HPDE6-E6E7 (cell line): ENCODE measurements around the gene CTNNA1.
"Not testable (repeated sequence)": the region's sequence is repeated elsewhere in the genome, so short reads cannot be mapped to it uniquely, and the experiment has no call there.

Source experiments
- DNase-seq: peaks from one replicate; pipeline ENCODE4 v3.0.0; 2011; ENCODE audit warnings: missing footprints; ENCODE audit errors: extremely low spot score

Gene CTNNA1

GRCh38 chr5:138760448-138761110, 7.4 kb downstream of the CTNNA1 start:
- no peak for DNase-seq

- not testable (repeated sequence) for DNase-seq
Observed at GRCh38 chr5:138761115-138761514, 7.9 kb downstream of the CTNNA1 start.

- DNase-seq, result not testable (repeated sequence)
Observed at GRCh38 chr5:138761670-138762069, 8.4 kb downstream of the CTNNA1 start.

- DNase-seq, result no peak
Observed at GRCh38 chr5:138762110-138762509, 8.9 kb downstream of the CTNNA1 start.

GRCh38 chr5:138763037-138763778, 10.0 kb downstream of the CTNNA1 start:
- no peak for DNase-seq

GRCh38 chr5:138770291-138770690, 17.1 kb downstream of the CTNNA1 start:
- DNase-seq, result no peak

GRCh38 chr5:138770977-138771376, 17.8 kb downstream of the CTNNA1 start:
- DNase-seq, result no peak

- no peak for DNase-seq
Observed at GRCh38 chr5:138772986-138773594, 19.9 kb downstream of the CTNNA1 start.

- DNase-seq, result not testable (repeated sequence)
Observed at GRCh38 chr5:138773624-138774023, 20.4 kb downstream of the CTNNA1 start.

GRCh38 chr5:138775034-138775433, 21.8 kb downstream of the CTNNA1 start:
- DNase-seq, result no peak

GRCh38 chr5:138778234-138778633, 25.0 kb downstream of the CTNNA1 start:
- no peak for DNase-seq

GRCh38 chr5:138783976-138784375, 30.8 kb downstream of the CTNNA1 start:
- DNase-seq, result no peak

- no peak for DNase-seq
Observed at GRCh38 chr5:138784590-138784989, 31.4 kb downstream of the CTNNA1 start.

- DNase-seq, result peak; percentile 29
Observed at GRCh38 chr5:138789771-138790242, 36.6 kb downstream of the CTNNA1 start.

GRCh38 chr5:138790684-138791083, 37.5 kb downstream of the CTNNA1 start:
- no peak for DNase-seq

GRCh38 chr5:138792195-138792790, 39.1 kb downstream of the CTNNA1 start:
- no peak for DNase-seq

GRCh38 chr5:138793575-138793974, 40.4 kb downstream of the CTNNA1 start:
- DNase-seq, result no peak

GRCh38 chr5:138803285-138803684, 50.1 kb downstream of the CTNNA1 start:
- no peak for DNase-seq

- DNase-seq, result no peak
Observed at GRCh38 chr5:138803935-138804334, 50.7 kb downstream of the CTNNA1 start.

- DNase-seq, result no peak
Observed at GRCh38 chr5:138805096-138805495, 51.9 kb downstream of the CTNNA1 start.

- DNase-seq, result no peak
Observed at GRCh38 chr5:138807182-138807581, 54.0 kb downstream of the CTNNA1 start.

GRCh38 chr5:138809391-138809790, 56.2 kb downstream of the CTNNA1 start:
- DNase-seq, result no peak
